Epithelial cell of proximal tubule (primary cell): ENCODE results near the gene CCR5AS.

Experiments used
- DNase-seq: peaks from one replicate; pipeline ENCODE4 v3.0.0-alpha.2; 2011; ENCODE audit warnings: low read depth
- H3K4me3 ChIP-seq: 2 replicates; pipeline ENCODE4 v1.5.1; 2011; ENCODE audit warnings: low read depth, mild to moderate bottlenecking, low read length
- CTCF ChIP-seq: conservative IDR thresholded peaks from 2 replicates; pipeline ENCODE4 v1.5.1; 2012; ENCODE audit warnings: low read depth, mild to moderate bottlenecking, low read length

The CCR5AS gene

GRCh38 chr3:46406788-46407611 lies at the start of gene CCR5AS, which contains the start of gene CCRL2:
CCR5AS (minus strand) TSS chr3:46407066.
CCRL2 (plus strand) TSS chr3:46407259; CDS start chr3:46408080, 821 bp downstream.
- DNase-seq, result no peak
- H3K4me3 ChIP-seq, result no peak within 1 kb of the TSS
- no peak for TF ChIP-seq CTCF

GRCh38 chr3:46456118-46456517 lies 49.3 kb upstream of the CCR5AS start:
- H3K4me3 ChIP-seq, result no peak overlapping the region
- DNase-seq, result no peak
- TF ChIP-seq CTCF, result no peak

- H3K4me3 ChIP-seq, result no peak overlapping the region
- no peak for DNase-seq
- TF ChIP-seq CTCF, result no peak
These were observed 48.6 kb upstream of the CCR5AS start for GRCh38 chr3:46455231-46456115.

GRCh38 chr3:46454606-46455005 lies 47.7 kb upstream of the CCR5AS start:
- no peak overlapping the region for H3K4me3 ChIP-seq
- TF ChIP-seq CTCF, result no peak
- no peak for DNase-seq

- no peak for TF ChIP-seq CTCF
- DNase-seq, result no peak
- H3K4me3 ChIP-seq, result no peak overlapping the region
These were observed 47.3 kb upstream of the CCR5AS start for GRCh38 chr3:46454209-46454595.

GRCh38 chr3:46453526-46454208 lies 46.8 kb upstream of the CCR5AS start:
- DNase-seq, result no peak
- no peak overlapping the region for H3K4me3 ChIP-seq
- TF ChIP-seq CTCF, result no peak
